Skeletal muscle satellite cell (primary cell): ENCODE measurements around the gene CAPN5.

Experiments
- H3K27me3 ChIP-seq: 2 replicates; pipeline ENCODE4 v1.7.0; 2013; ENCODE audit warnings: low read length; ENCODE audit not compliant: control insufficient read depth, insufficient read depth
- H3K36me3 ChIP-seq: 2 replicates; pipeline ENCODE4 v1.7.0; 2013; ENCODE audit warnings: mild to moderate bottlenecking, control low read depth, low read length; ENCODE audit not compliant: insufficient read depth
- H3K4me1 ChIP-seq: 2 replicates; pipeline ENCODE4 v1.7.0; 2013; ENCODE audit warnings: low read length; ENCODE audit not compliant: control insufficient read depth, insufficient read depth
- H3K4me2 ChIP-seq: 2 replicates; pipeline ENCODE4 v1.7.0; 2013; ENCODE audit warnings: mild to moderate bottlenecking, low read length
- H3K4me3 ChIP-seq: 2 replicates; pipeline ENCODE4 v1.7.0; 2013; ENCODE audit warnings: low read length
- H3K9ac ChIP-seq: 2 replicates; pipeline ENCODE4 v1.7.0; 2013; ENCODE audit warnings: mild to moderate bottlenecking, low read depth, low read length, moderate library complexity
- H3K9me3 ChIP-seq: replicated peaks from 2 replicates; pipeline ENCODE4 v1.7.0; 2013; ENCODE audit warnings: mild to moderate bottlenecking, control low read depth, low read length

The CAPN5 gene

GRCh38 chr11:77117492-77117891 is 50.7 kb downstream of the CAPN5 start:
- no peak overlapping the region for H3K4me3 ChIP-seq
- H3K36me3 ChIP-seq: peaks cover 46% of the 10 kb centered on the region

GRCh38 chr11:77118086-77118485 is 51.3 kb downstream of the CAPN5 start:
- Histone ChIP-seq H3K36me3 (peaks cover 50% of the 10 kb centered on the region), H3K9ac (no peak overlapping the region), H3K4me1 (peaks cover 4% of the 10 kb centered on the region), H3K4me3 (no peak overlapping the region), H3K27me3 (no peaks in the 10 kb centered on the region), H3K4me2 (no peak overlapping the region), H3K9me3 (no peaks in the 10 kb centered on the region)

More at GRCh38 chr11:77117492-77117891, 50.7 kb downstream of the CAPN5 start:
- no peak overlapping the region for H3K4me2 ChIP-seq
- no peaks in the 10 kb centered on the region for H3K9me3 ChIP-seq
- no peak overlapping the region for H3K9ac ChIP-seq
- H3K4me1 ChIP-seq: peaks cover 6% of the 10 kb centered on the region
- no peaks in the 10 kb centered on the region for H3K27me3 ChIP-seq

- Histone ChIP-seq H3K27me3 (no peaks in the 10 kb centered on the region), H3K9ac (no peak overlapping the region), H3K9me3 (no peaks in the 10 kb centered on the region), H3K36me3 (peaks cover 54% of the 10 kb centered on the region), H3K4me2 (no peak overlapping the region), H3K4me1 (no peaks in the 10 kb centered on the region), H3K4me3 (no peak overlapping the region)
Observed at GRCh38 chr11:77118971-77119370, 52.2 kb downstream of the CAPN5 start.

- no peak overlapping the region for H3K4me3 ChIP-seq
- no peaks in the 10 kb centered on the region for H3K27me3 ChIP-seq
- no peak overlapping the region for H3K4me2 ChIP-seq
- no peaks in the 10 kb centered on the region for H3K9me3 ChIP-seq
- H3K9ac ChIP-seq: no peak overlapping the region
- H3K36me3 ChIP-seq: peaks cover 49% of the 10 kb centered on the region
- H3K4me1 ChIP-seq: no peaks in the 10 kb centered on the region
Observed at GRCh38 chr11:77119531-77119936, 52.8 kb downstream of the CAPN5 start.

GRCh38 chr11:77120571-77120970 is 53.8 kb downstream of the CAPN5 start:
- no peak overlapping the region for H3K9ac ChIP-seq
- H3K27me3 ChIP-seq: no peaks in the 10 kb centered on the region
- no peaks in the 10 kb centered on the region for H3K9me3 ChIP-seq
- H3K36me3 ChIP-seq: peaks cover 50% of the 10 kb centered on the region
- H3K4me2 ChIP-seq: no peak overlapping the region
- no peaks in the 10 kb centered on the region for H3K4me1 ChIP-seq
- no peak overlapping the region for H3K4me3 ChIP-seq

- no peaks in the 10 kb centered on the region for H3K4me1 ChIP-seq
- H3K27me3 ChIP-seq: no peaks in the 10 kb centered on the region
- no peak overlapping the region for H3K4me3 ChIP-seq
- H3K36me3 ChIP-seq: peaks cover 48% of the 10 kb centered on the region
- no peak overlapping the region for H3K4me2 ChIP-seq
- no peak overlapping the region for H3K9ac ChIP-seq
- H3K9me3 ChIP-seq: no peaks in the 10 kb centered on the region
Observed at GRCh38 chr11:77121096-77121640, 54.4 kb downstream of the CAPN5 start.

GRCh38 chr11:77121876-77122575 is 55.3 kb downstream of the CAPN5 start:
- no peak overlapping the region for H3K4me2 ChIP-seq
- H3K36me3 ChIP-seq: peaks cover 45% of the 10 kb centered on the region
- no peak overlapping the region for H3K4me3 ChIP-seq
- no peaks in the 10 kb centered on the region for H3K4me1 ChIP-seq
- H3K9ac ChIP-seq: no peak overlapping the region
- no peaks in the 10 kb centered on the region for H3K9me3 ChIP-seq
- H3K27me3 ChIP-seq: no peaks in the 10 kb centered on the region

GRCh38 chr11:77122576-77123212 is 55.9 kb downstream of the CAPN5 start:
- H3K4me2 ChIP-seq: no peak overlapping the region
- H3K36me3 ChIP-seq: peaks cover 45% of the 10 kb centered on the region
- peaks cover 6% of the 10 kb centered on the region for H3K4me1 ChIP-seq
- H3K27me3 ChIP-seq: no peaks in the 10 kb centered on the region
- H3K9me3 ChIP-seq: no peaks in the 10 kb centered on the region
- H3K9ac ChIP-seq: no peak overlapping the region
- no peak overlapping the region for H3K4me3 ChIP-seq

- Histone ChIP-seq H3K4me2 (no peak overlapping the region), H3K27me3 (peaks cover 2% of the 10 kb centered on the region), H3K9ac (no peak overlapping the region), H3K4me1 (peaks cover 13% of the 10 kb centered on the region), H3K4me3 (no peak overlapping the region), H3K9me3 (no peaks in the 10 kb centered on the region), H3K36me3 (peaks cover 37% of the 10 kb centered on the region)
Observed at GRCh38 chr11:77123591-77123990, 56.8 kb downstream of the CAPN5 start.

GRCh38 chr11:77124041-77124440 is 57.3 kb downstream of the CAPN5 start:
- H3K4me2 ChIP-seq: no peak overlapping the region
- H3K4me1 ChIP-seq: peaks cover 13% of the 10 kb centered on the region
- no peaks in the 10 kb centered on the region for H3K9me3 ChIP-seq
- peaks cover 32% of the 10 kb centered on the region for H3K36me3 ChIP-seq
- peaks cover 2% of the 10 kb centered on the region for H3K27me3 ChIP-seq
- no peak overlapping the region for H3K4me3 ChIP-seq
- no peak overlapping the region for H3K9ac ChIP-seq

- no peaks in the 10 kb centered on the region for H3K9me3 ChIP-seq
- H3K36me3 ChIP-seq: peaks cover 29% of the 10 kb centered on the region
- no peak overlapping the region for H3K9ac ChIP-seq
- H3K27me3 ChIP-seq: peaks cover 2% of the 10 kb centered on the region
- H3K4me3 ChIP-seq: no peak overlapping the region
- peaks cover 13% of the 10 kb centered on the region for H3K4me1 ChIP-seq
- no peak overlapping the region for H3K4me2 ChIP-seq
Observed at GRCh38 chr11:77124488-77124887, 57.7 kb downstream of the CAPN5 start.
